Stimulated activated CD4-positive, alpha-beta T cell treated with anti-CD3 and anti-CD28 coated beads, TNF-alpha, amount 100 ng/mL, for 24 hours (primary cell): ENCODE measurements around the gene MRPL20.
"Not testable (repeated sequence)": the region's sequence is repeated elsewhere in the genome, so short reads cannot be mapped to it uniquely, and the experiment has no call there.

Source experiments
- DNase-seq, 3 experiments: peaks; one replicate each; pipeline ENCODE4 v3.0.0-alpha.2; 2020; ENCODE audit warnings: low read depth in 3 of 3

Gene MRPL20

GRCh38 chr1:1387098-1388077, 19.7 kb downstream of the MRPL20 start:
- no peak for DNase-seq

- no peak for DNase-seq
These were observed 21.2 kb downstream of the MRPL20 start for GRCh38 chr1:1385931-1386330.

- not testable (repeated sequence) for DNase-seq
These were observed 21.8 kb downstream of the MRPL20 start for GRCh38 chr1:1385339-1385738.

- no peak for DNase-seq
These were observed 25.8 kb downstream of the MRPL20 start for GRCh38 chr1:1381294-1381693.

- no peak for DNase-seq
These were observed 26.2 kb downstream of the MRPL20 start for GRCh38 chr1:1380860-1381259.

GRCh38 chr1:1377540-1378205, 29.4 kb downstream of the MRPL20 start:
- no peak for DNase-seq

- DNase-seq = no peak
These were observed 30.4 kb downstream of the MRPL20 start for GRCh38 chr1:1376551-1377226.

GRCh38 chr1:1374929-1375662, 32.0 kb downstream of the MRPL20 start, which contains the start of gene AURKAIP1:
TSS of gene AURKAIP1 (minus strand) at chr1:1375207. CDS start at chr1:1374756, 451 bp downstream.
- DNase-seq = peak; percentile 91 to 95 (median 93)

GRCh38 chr1:1374589-1374928, 32.5 kb downstream of the MRPL20 start:
- no peak for DNase-seq

- DNase-seq = no peak
These were observed 33.1 kb downstream of the MRPL20 start for GRCh38 chr1:1373815-1374588.

- no peak for DNase-seq
These were observed 33.9 kb downstream of the MRPL20 start for GRCh38 chr1:1373051-1373814.

GRCh38 chr1:1371746-1372711, 35.1 kb downstream of the MRPL20 start:
- peak; percentile 60 to 78 (median 61) for DNase-seq

- DNase-seq = peak in 1 of 3 experiments; percentile 24
These were observed 35.7 kb downstream of the MRPL20 start for GRCh38 chr1:1371364-1371745.

GRCh38 chr1:1370771-1371300, 36.3 kb downstream of the MRPL20 start:
- no peak for DNase-seq

GRCh38 chr1:1370094-1370493, 37.0 kb downstream of the MRPL20 start:
- DNase-seq = not testable (repeated sequence)

- DNase-seq = no peak
These were observed 39.8 kb downstream of the MRPL20 start for GRCh38 chr1:1367315-1367714.

- DNase-seq = no peak
These were observed 40.4 kb downstream of the MRPL20 start for GRCh38 chr1:1366699-1367066.

- no peak for DNase-seq
These were observed 41.0 kb downstream of the MRPL20 start for GRCh38 chr1:1365875-1366698.
